HCT116 (cell line): ENCODE results near the gene STAP2. TPM values are rescaled to one million over a fixed set of nuclear protein-coding genes. Genes with fewer than 3 reads are reported as not detected.

Experiments used
- ATAC-seq: fragments of 200-7000 bp; cut with Tn5 transposase; 2 replicates; pipeline ENCODE4 v1.9.1; 2020; ENCODE audit warnings: mild to moderate bottlenecking, moderate library complexity
- BruUV-seq: library from RNA; stranded (reverse); fragments of 400-500 nt; replicated peaks from 2 replicates; lab custom pipeline; 2021; lab: Mats Ljungman, UMichigan
- CTCF ChIA-PET: fragments of 300-600 bp; sonication (Branson Sonifier 250); formaldehyde crosslinking; loops from one replicate; lab custom pipeline; 2021; ENCODE audit warnings: antibody characterized with exemption; lab: Charles Lee
- POLR2A ChIA-PET: fragments of 300-600, 350-600 bp; sonication (Branson Sonifier 250); formaldehyde crosslinking; loops from one replicate; lab custom pipeline; 2021; ENCODE audit warnings: antibody characterized with exemption; lab: Charles Lee
- RAD21 ChIA-PET, 2 experiments: fragments of 300-600 bp; sonication (Branson Sonifier 250); formaldehyde crosslinking; loops; one replicate each; lab custom pipeline; 2023; ENCODE audit warnings: low total read pairs in 2 of 2; ENCODE audit not compliant: uncharacterized antibody in 2 of 2, unreplicated experiment in 2 of 2, low non-redundant PET in 1 of 2; lab: Charles Lee
- DNase-seq: peaks from one replicate; pipeline ENCODE4 v3.0.0-alpha.2; 2010; ENCODE audit warnings: low read depth, low spot score
- H2AFZ ChIP-seq: fragments of 200-600 bp; shearing (Covaris generic), sonication (generic); 2 replicates; pipeline ENCODE4 v1.6.1; 2017; ENCODE audit warnings: low read depth, mixed run types, mixed read lengths, antibody characterized with exemption, low read length; ENCODE audit not compliant: poor library complexity, severe bottlenecking
- H3K27ac ChIP-seq: 2 replicates; pipeline ENCODE4 v1.5.1; 2012; ENCODE audit warnings: low read depth, low read length
- H3K27me3 ChIP-seq: fragments of 200-600 bp; sonication (generic); 2 replicates; pipeline ENCODE4 v1.6.1; 2016; ENCODE audit warnings: mixed run types, low read length, mixed read lengths; ENCODE audit not compliant: insufficient read depth
- H3K36me3 ChIP-seq, 2 experiments: fragments of 200-500 bp in 1 of 2; fragments of 200-600 bp in 1 of 2; sonication (Bioruptor generic) in 1 of 2; sonication (generic) in 1 of 2; 2 replicates each; pipeline versions ENCODE4 v1.5.1 to v1.6.1; 2014 to 2016; ENCODE audit warnings: low read length in 2 of 2, inconsistent platforms in 1 of 2, mixed read lengths in 1 of 2, mixed run types in 1 of 2; ENCODE audit not compliant: insufficient read depth in 2 of 2, control insufficient read depth in 1 of 2
- H3K4me1 ChIP-seq, 2 experiments: fragments of 200-600 bp in 1 of 2; sonication (generic) in 1 of 2; 2 replicates each; pipeline versions ENCODE4 v1.5.1 to v1.6.1; 2012 to 2017; ENCODE audit warnings: low read length in 2 of 2, inconsistent platforms in 1 of 2, mild to moderate bottlenecking in 1 of 2, mixed read lengths in 1 of 2, mixed run types in 1 of 2, moderate library complexity in 1 of 2; ENCODE audit not compliant: insufficient read depth in 2 of 2, control insufficient read depth in 1 of 2
- H3K4me2 ChIP-seq: fragments of 200-600 bp; sonication (generic); 2 replicates; pipeline ENCODE4 v1.6.1; 2017; ENCODE audit warnings: mixed run types, low read length, mixed read lengths
- H3K4me3 ChIP-seq, 2 experiments: fragments of 200-600 bp in 1 of 2; sonication (generic) in 1 of 2; replicated peaks in 1 of 2; 2 replicates each; pipeline ENCODE4 v1.5.1; 2011 to 2016; ENCODE audit warnings: low read length in 2 of 2, control low read depth in 1 of 2, low read depth in 1 of 2, mild to moderate bottlenecking in 1 of 2, mixed read lengths in 1 of 2, mixed run types in 1 of 2
- H3K79me2 ChIP-seq: fragments of 200-600 bp; sonication (generic); 2 replicates; pipeline ENCODE4 v1.6.1; 2017; ENCODE audit warnings: mild to moderate bottlenecking, mixed run types, low read length, moderate library complexity, mixed read lengths; ENCODE audit not compliant: insufficient read depth
- H3K9ac ChIP-seq: fragments of 200-600 bp; sonication (generic); 2 replicates; pipeline ENCODE4 v1.6.1; 2016; ENCODE audit warnings: low read length, mixed read lengths
- H3K9me2 ChIP-seq: fragments of 200-600 bp; sonication (generic), shearing (Covaris generic); 2 replicates; pipeline ENCODE4 v1.6.1; 2017; ENCODE audit warnings: mixed run types, mild to moderate bottlenecking, moderate library complexity; ENCODE audit not compliant: insufficient read depth
- H3K9me3 ChIP-seq, 2 experiments: fragments of 200-500 bp in 1 of 2; fragments of 200-600 bp in 1 of 2; sonication (Bioruptor generic) in 1 of 2; sonication (generic) in 1 of 2; 2 replicates each; pipeline ENCODE4 v1.6.1; 2014 to 2017; ENCODE audit warnings: low read length in 2 of 2, mixed read lengths in 2 of 2, inconsistent platforms in 1 of 2, low read depth in 1 of 2, mild to moderate bottlenecking in 1 of 2, mixed run types in 1 of 2, moderate library complexity in 1 of 2; ENCODE audit not compliant: control insufficient read depth in 1 of 2, insufficient read depth in 1 of 2
- H4K20me1 ChIP-seq: fragments of 200-600 bp; sonication (generic), shearing (Covaris generic); 2 replicates; pipeline ENCODE4 v1.6.1; 2017; ENCODE audit warnings: mixed run types, mild to moderate bottlenecking, moderate library complexity; ENCODE audit not compliant: insufficient read depth
- CBX3 ChIP-seq: IDR thresholded peaks from 2 replicates; pipeline ENCODE4 v1.6.1; 2012; ENCODE audit warnings: low read depth
- ELF1 ChIP-seq: IDR thresholded peaks from 2 replicates; pipeline ENCODE4 v1.6.1; 2012; ENCODE audit warnings: low read depth, borderline replicate concordance
- EZH2 ChIP-seq: fragments of 200-600 bp; sonication (generic); IDR thresholded peaks from 2 replicates; pipeline ENCODE4 v1.6.1; 2017; ENCODE audit warnings: antibody characterized with exemption, mixed run types
- JUND ChIP-seq: IDR thresholded peaks from 2 replicates; pipeline ENCODE4 v1.6.1; 2012
- POLR2A ChIP-seq: IDR thresholded peaks from 2 replicates; pipeline ENCODE4 v1.7.0; 2011; ENCODE audit warnings: borderline replicate concordance; ENCODE audit not compliant: insufficient read depth, insufficient read length; ENCODE audit errors: extremely low read depth
- POLR2AphosphoS5 ChIP-seq: IDR thresholded peaks from 2 replicates; pipeline ENCODE4 v1.6.1; 2011; ENCODE audit warnings: mild to moderate bottlenecking, low read depth, low read length, moderate library complexity
- RAD21 ChIP-seq: IDR thresholded peaks from 2 replicates; pipeline ENCODE4 v1.6.1; 2012; ENCODE audit warnings: low read depth, mild to moderate bottlenecking
- SIN3A ChIP-seq: IDR thresholded peaks from 2 replicates; pipeline ENCODE4 v1.6.1; 2012; ENCODE audit warnings: low read depth
- SP1 ChIP-seq: IDR thresholded peaks from 2 replicates; pipeline ENCODE4 v1.6.1; 2012; ENCODE audit warnings: low read depth
- SRF ChIP-seq: IDR thresholded peaks from 2 replicates; pipeline ENCODE4 v1.6.1; 2012; ENCODE audit warnings: low read depth
- TCF7L2 ChIP-seq: IDR thresholded peaks from 2 replicates; pipeline ENCODE4 v1.7.0; 2011; ENCODE audit warnings: borderline replicate concordance, inconsistent platforms; ENCODE audit not compliant: insufficient read depth, insufficient read length; ENCODE audit errors: extremely low read depth
- YY1 ChIP-seq: IDR thresholded peaks from 2 replicates; pipeline ENCODE4 v1.6.1; 2011; ENCODE audit warnings: low read length, low read depth, moderate library complexity, mild to moderate bottlenecking; ENCODE audit not compliant: insufficient replicate concordance; ENCODE audit errors: extremely low read depth
- ZFX ChIP-seq: fragments of 450-650 bp; IDR thresholded peaks from 2 replicates; pipeline ENCODE4 v1.6.1; 2017
- ZNF274 ChIP-seq: fragments of 200-500 bp; sonication (Bioruptor generic); IDR thresholded peaks from 2 replicates; pipeline ENCODE4 v1.6.1; 2014; ENCODE audit warnings: mild to moderate bottlenecking, low read depth, low read length, inconsistent platforms
- intact Hi-C: fragments of 100-400 bp; cut with micrococcal nuclease; formaldehyde crosslinking; loops from 2 replicates; pipeline ENCODE4 v1.10.0; 2022
- total RNA-seq: library from RNA; stranded (reverse); gene quantifications from one replicate; pipeline ENCODE4 v1.2.1, GENCODE V29; 2021; ENCODE audit not compliant: unreplicated experiment
- TF ChIP-seq, protein P1 (sequence below): IDR thresholded peaks from 2 replicates; pipeline ENCODE4 v1.6.1; 2011; ENCODE audit warnings: mild to moderate bottlenecking, low read length, moderate library complexity; ENCODE audit not compliant: insufficient replicate concordance; ENCODE audit errors: extremely low read depth
- TF ChIP-seq, protein P2 (sequence below): IDR thresholded peaks from 2 replicates; pipeline ENCODE4 v1.6.1; 2012; ENCODE audit warnings: low read depth

STAP2 gene
- total RNA-seq, 1 experiment from 2014 or later, result 2.1 TPM

DNA sequence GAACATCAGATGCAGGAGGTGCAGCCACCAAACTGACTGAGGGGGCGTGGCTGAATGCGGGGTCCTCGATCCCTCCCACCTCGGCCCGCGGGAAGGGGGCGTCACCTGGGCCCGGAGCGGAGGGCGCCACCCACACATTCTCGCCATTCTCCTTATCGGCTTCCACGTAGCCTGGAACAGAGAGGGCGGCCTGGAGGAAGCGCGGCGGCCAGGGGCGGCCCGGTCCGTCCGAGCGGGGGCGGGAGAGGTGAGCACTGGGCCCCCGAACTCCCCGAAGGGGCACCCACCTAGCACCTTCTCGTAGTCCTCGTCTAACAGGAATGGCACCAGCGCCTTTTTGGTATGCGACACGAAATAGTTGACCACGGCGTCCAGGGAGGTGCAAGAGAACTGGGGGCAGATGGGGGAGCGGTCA lies 11.8 kb downstream of the STAP2 start:
- Histone ChIP-seq H3K9me3 (no peaks in the 10 kb centered on the region), H3K9me2 (no peaks in the 10 kb centered on the region), H2AFZ (no peak overlapping the region), H3K4me3 (no peak overlapping the region), H3K4me2 (no peak overlapping the region), H3K27ac (no peak overlapping the region; the same call in 1 of the 2 replicates), H3K9ac (no peak overlapping the region), H3K79me2 (no peaks in the 10 kb centered on the region; the same call in 1 of the 2 replicates), H3K4me1 (peaks cover 7 to 20% of the 10 kb centered on the region in 2 experiments), H3K27me3 (no peaks in the 10 kb centered on the region), H4K20me1 (no peaks in the 10 kb centered on the region), H3K36me3 (no peaks in the 10 kb centered on the region)
- no peak for DNase-seq
- intact Hi-C loops, result no loop called here
- no peak for TF ChIP-seq ZFX
- TF ChIP-seq SIN3A, result no peak
- TF ChIP-seq RAD21, result no peak
- ATAC-seq, result no peak
- CTCF ChIA-PET, result no interaction called here
- POLR2A ChIA-PET, result no interaction called here
- BruUV-seq, result no TSS peak
- RAD21 ChIA-PET, result no interaction called here

DNA sequence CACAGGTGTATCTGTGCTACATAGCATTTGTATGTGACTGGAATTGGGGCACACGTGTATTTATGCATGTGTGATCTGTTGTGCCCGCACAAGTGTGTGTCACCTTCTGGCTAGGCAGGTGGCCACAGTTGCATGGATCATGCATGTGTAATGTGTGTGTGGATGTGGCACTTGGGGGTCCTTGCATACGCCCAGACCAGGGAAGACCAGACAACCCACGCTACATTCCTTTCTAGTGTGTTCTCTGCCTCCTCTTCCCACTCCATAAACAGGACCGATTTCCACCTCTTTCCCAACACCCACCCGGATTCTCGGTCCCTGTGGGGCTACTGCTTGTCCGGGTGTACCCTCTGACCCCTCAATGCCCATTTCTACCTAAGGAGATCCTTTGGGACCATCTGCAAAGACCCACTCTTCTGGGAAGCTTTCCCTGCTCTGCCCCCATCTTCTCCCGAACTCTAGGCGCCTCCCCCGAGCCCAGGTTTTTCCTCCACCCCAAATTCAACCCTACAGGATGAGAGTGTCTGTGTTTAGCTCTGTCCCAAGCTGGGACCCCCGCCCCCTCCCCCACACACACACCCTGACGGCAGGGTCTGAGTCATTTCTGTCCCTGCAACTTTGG lies 12.3 kb downstream of the STAP2 start:
- Histone ChIP-seq H3K27ac (no peak overlapping the region), H3K9me3 (no peaks in the 10 kb centered on the region), H4K20me1 (no peaks in the 10 kb centered on the region), H3K9me2 (no peaks in the 10 kb centered on the region), H3K4me1 (peaks cover 7 to 20% of the 10 kb centered on the region in 2 experiments), H3K4me2 (no peak overlapping the region), H2AFZ (no peak overlapping the region), H3K79me2 (no peaks in the 10 kb centered on the region; the same call in 1 of the 2 replicates), H3K36me3 (no peaks in the 10 kb centered on the region), H3K9ac (no peak overlapping the region), H3K27me3 (no peaks in the 10 kb centered on the region), H3K4me3 (no peak overlapping the region)
- DNase-seq, result no peak
- POLR2A ChIA-PET, result no interaction called here
- no TSS peak for BruUV-seq
- CTCF ChIA-PET, result no interaction called here
- ATAC-seq, result no peak
- intact Hi-C loops, result no loop called here
- RAD21 ChIA-PET, result no interaction called here
- TF ChIP-seq CBX3 (no peak), ZFX (no peak), POLR2A (no peak), SP1 (no peak), ELF1 (no peak), ZNF274 (no peak), SIN3A (no peak), SRF (no peak), TCF7L2 (no peak), YY1 (no peak), JUND (no peak), POLR2AphosphoS5 (no peak), RAD21 (no peak), EZH2 (no peak)
- TF ChIP-seq, protein P1, sequence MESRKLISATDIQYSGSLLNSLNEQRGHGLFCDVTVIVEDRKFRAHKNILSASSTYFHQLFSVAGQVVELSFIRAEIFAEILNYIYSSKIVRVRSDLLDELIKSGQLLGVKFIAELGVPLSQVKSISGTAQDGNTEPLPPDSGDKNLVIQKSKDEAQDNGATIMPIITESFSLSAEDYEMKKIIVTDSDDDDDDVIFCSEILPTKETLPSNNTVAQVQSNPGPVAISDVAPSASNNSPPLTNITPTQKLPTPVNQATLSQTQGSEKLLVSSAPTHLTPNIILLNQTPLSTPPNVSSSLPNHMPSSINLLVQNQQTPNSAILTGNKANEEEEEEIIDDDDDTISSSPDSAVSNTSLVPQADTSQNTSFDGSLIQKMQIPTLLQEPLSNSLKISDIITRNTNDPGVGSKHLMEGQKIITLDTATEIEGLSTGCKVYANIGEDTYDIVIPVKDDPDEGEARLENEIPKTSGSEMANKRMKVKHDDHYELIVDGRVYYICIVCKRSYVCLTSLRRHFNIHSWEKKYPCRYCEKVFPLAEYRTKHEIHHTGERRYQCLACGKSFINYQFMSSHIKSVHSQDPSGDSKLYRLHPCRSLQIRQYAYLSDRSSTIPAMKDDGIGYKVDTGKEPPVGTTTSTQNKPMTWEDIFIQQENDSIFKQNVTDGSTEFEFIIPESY, result no peak
- TF ChIP-seq, protein P2, sequence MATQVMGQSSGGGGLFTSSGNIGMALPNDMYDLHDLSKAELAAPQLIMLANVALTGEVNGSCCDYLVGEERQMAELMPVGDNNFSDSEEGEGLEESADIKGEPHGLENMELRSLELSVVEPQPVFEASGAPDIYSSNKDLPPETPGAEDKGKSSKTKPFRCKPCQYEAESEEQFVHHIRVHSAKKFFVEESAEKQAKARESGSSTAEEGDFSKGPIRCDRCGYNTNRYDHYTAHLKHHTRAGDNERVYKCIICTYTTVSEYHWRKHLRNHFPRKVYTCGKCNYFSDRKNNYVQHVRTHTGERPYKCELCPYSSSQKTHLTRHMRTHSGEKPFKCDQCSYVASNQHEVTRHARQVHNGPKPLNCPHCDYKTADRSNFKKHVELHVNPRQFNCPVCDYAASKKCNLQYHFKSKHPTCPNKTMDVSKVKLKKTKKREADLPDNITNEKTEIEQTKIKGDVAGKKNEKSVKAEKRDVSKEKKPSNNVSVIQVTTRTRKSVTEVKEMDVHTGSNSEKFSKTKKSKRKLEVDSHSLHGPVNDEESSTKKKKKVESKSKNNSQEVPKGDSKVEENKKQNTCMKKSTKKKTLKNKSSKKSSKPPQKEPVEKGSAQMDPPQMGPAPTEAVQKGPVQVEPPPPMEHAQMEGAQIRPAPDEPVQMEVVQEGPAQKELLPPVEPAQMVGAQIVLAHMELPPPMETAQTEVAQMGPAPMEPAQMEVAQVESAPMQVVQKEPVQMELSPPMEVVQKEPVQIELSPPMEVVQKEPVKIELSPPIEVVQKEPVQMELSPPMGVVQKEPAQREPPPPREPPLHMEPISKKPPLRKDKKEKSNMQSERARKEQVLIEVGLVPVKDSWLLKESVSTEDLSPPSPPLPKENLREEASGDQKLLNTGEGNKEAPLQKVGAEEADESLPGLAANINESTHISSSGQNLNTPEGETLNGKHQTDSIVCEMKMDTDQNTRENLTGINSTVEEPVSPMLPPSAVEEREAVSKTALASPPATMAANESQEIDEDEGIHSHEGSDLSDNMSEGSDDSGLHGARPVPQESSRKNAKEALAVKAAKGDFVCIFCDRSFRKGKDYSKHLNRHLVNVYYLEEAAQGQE, result no peak
